Fibroblast of skin of right biceps (primary cell): ENCODE data around the gene SLC7A1.
A peak's percentile ranks its signal among the peaks of the same experiment; 100 is the strongest.

Source experiments
- DNase-seq: peaks from one replicate; pipeline ENCODE4 v3.0.0-alpha.2; 2013

The SLC7A1 gene

GRCh38 chr13:29582171-29582570 lies 13.3 kb downstream of the SLC7A1 start:
- no peak for DNase-seq

DNA sequence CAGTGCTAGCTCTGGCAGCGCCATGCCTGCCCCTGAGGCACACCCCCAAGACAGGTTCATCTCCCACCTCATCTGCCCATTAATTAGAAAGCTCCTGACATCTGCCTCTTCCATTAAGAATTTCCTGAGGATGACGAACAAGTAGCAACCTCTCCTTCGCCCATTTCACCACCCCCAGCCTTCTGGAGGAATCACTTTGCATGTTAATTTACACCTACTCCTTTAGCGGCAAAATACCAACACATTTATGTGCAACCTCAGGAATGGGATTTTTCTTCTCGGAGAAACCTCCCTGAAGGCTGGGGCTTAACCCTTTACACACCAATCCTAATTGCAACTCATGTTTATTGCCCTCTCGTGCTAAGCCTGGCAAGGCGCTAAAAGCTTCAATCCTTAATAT lies 13.8 kb downstream of the SLC7A1 start:
- peak; percentile 73 for DNase-seq

DNA sequence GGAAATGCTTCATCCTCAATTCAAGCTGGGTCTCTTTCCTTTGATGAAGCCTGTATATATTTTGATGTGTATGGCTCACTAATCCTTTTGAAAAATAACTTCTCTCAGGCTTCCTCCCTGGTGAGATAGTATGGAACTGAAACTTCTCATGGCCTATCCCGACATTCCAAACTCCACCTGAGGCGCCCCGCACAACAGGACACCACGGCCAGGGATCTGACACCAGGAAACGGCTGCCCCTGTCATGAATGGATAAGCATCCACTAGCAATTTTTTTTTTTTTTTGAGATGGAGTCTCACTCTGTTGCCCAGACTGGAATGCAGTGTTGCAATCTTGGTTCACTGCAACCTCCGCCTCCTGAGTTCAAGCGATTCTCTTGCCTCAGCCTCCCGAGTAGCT lies 16.4 kb downstream of the SLC7A1 start:
- no peak for DNase-seq

- no peak for DNase-seq
These were observed 17.0 kb downstream of the SLC7A1 start for GRCh38 chr13:29578300-29579085.

DNA sequence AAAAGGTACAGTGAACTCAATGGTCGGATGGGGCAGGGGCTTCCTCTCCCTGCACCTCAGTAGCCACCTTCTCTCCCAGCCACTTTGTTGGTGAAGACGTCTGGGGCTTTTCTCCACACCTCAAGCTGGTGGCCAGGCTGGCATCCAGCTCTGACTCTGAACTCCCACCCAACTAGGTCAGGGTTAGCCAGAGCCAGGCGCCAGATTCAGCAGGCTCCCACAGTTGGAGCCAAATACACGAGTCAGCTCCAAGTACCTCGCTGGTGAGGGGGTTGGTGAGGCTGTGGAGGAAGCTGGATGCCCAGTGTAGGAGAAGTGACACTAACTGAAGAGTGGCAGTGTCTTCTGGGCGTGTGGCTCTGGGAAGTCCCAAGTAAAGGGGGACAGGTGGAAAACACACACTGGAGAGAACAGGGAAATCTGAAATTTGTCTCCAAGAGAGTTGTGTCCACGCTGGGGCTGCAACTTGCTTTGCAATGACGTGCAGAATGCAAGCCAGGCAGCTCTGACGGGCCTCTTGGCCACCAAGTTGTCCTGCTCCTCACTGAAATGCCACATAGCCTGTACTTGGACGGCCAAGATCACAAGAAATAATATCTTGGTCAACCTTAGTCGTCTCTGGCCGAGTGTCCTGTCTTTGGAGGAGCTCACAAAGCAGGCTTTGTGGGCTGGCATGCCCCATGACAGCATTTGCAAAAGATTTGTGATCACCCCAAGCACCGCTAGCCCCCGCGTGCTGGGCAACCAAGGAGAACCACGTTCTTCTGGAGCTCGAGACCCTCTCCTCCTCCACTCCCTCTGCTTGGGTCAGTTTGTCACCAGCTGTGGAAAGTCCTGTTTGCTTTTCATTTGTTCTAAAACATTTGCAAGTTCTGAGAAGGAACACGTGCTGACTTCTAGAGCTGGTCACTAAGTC lies 18.1 kb downstream of the SLC7A1 start:
- DNase-seq = peak; percentile 46

GRCh38 chr13:29576581-29576980 lies 18.9 kb downstream of the SLC7A1 start:
- no peak for DNase-seq

DNA sequence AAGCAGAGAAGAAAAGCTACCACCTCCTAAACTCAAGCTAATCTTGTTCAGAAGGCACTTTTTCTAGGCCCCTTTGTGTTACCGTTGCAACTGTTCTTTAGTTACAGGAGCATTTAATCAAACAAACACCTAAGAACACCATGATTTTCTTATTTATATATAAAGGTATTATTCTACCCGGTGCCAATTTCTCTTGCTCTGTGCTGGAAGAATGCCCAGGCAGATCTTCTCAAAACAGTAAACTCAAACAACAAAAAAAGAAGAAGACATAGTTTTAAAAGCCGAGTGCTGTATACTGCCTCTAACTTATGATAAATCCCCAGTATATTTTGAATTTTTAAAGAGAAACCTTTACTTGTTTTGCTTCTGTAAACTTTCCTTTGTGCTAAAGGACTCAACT lies 20.4 kb downstream of the SLC7A1 start:
- DNase-seq = no peak

DNA sequence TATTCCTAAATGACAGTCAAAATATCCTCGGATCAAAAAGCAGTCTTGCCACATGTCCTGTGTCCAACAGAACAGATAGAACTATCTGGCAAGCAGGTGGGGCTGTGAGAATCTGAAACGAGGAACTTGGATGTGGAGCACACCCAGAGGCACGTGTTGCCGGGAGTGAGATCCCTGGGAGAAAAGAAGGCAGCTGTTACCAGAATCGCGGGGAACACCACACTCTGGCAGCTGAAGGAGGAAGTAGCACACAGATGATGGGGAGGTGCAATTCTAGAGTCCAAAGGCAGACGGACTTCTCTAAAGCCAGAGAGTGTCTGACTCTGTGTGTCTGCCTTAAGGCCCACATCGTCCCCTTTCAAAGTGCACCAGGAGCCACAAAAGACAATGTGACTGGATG lies 22.3 kb downstream of the SLC7A1 start:
- peak; percentile 31 for DNase-seq

- DNase-seq = no peak
These were observed 22.9 kb downstream of the SLC7A1 start for GRCh38 chr13:29572575-29572974.

GRCh38 chr13:29571876-29572570 lies 23.5 kb downstream of the SLC7A1 start:
- DNase-seq = no peak

DNA sequence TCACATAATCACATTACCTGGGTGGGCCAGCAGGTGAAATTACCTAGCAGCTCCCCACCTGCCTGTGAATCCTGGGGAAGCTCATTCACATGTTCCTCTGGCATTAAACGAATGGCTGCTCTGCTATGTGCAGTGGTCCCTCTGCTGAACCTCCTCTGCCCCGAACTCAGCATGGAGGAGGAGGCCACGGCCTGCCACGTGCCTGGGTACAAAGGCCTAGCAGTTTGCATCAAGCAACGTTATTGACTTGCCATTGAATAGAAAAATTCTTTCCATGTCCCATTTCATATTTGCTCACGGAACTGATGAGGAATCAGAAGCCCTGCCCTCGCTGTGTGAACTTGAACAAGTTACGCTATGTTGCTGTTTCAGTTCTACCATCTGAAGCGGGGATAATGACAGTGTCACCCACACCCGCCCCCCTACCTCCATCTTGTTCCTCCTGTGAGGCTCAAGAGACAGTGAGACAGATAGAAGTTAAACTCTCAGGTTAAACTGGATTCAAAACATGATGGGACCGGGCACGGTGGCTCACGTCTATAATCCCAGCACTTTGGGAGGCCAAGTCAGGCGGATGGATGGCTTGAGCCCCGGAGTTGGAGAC lies 25.3 kb downstream of the SLC7A1 start:
- no peak for DNase-seq

GRCh38 chr13:29569253-29570050 lies 26.0 kb downstream of the SLC7A1 start:
- DNase-seq = no peak

DNA sequence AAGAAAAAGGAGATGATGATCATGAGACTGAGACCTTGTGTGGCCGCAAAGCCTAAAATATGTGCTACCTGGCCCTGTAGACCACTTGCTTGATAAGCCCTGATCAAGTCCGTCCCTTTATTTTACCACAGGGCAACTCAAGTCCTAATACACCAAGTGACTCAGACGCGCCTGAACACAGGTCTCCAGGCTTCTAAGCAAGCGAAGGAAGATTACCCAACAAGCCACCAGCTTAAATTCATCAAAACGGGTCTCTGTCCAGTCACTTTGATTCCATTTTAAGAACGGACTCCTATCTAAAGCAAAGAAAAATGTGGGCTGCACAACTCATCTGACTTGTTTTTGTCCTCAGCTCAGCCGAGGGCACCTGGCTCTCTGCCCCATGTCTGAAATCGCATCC lies 26.8 kb downstream of the SLC7A1 start:
- DNase-seq = no peak

- no peak for DNase-seq
These were observed 28.1 kb downstream of the SLC7A1 start for GRCh38 chr13:29567411-29567810.

DNA sequence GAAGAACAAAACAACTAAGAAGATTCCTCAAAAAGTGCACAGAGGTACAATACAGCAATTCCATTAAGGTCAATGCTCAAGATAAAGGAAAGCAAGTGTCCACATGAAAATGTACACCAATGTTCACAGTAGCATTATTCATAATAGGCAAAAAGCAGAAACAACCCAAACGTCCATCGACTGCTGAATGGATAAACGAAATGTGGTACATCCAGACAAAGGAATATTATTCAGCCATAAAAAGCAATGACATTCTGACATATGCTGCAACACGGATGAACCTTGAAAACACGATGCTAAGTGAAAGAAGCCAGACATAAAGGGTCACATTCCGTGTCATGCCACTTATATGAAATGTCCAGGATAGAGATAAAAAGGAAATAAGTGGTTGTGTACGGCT lies 29.3 kb downstream of the SLC7A1 start:
- no peak for DNase-seq

GRCh38 chr13:29564818-29565217 lies 30.7 kb downstream of the SLC7A1 start:
- DNase-seq = no peak

DNA sequence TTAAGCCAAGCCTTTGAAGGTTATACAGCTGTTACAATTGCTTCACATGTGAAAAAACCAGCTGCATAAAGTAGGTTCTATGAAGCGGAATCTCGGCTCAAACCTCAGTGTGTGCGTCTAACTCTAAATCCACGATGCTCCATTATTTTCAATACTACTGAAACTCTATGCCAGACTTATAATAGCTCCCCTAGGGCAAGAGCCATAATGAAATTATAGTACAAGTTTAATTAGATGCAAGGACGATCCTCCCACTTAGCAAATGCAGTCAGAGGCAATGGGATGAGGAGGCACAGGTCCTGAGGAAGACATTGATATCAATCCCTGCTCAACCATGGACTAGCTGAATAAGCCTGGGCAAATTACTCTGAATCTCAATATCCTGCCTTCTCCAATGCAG lies 31.1 kb downstream of the SLC7A1 start:
- DNase-seq = no peak

GRCh38 chr13:29563941-29564340 lies 31.5 kb downstream of the SLC7A1 start:
- DNase-seq = no peak

- peak; percentile 54 for DNase-seq
These were observed 32.6 kb downstream of the SLC7A1 start for GRCh38 chr13:29562786-29563438.

DNA sequence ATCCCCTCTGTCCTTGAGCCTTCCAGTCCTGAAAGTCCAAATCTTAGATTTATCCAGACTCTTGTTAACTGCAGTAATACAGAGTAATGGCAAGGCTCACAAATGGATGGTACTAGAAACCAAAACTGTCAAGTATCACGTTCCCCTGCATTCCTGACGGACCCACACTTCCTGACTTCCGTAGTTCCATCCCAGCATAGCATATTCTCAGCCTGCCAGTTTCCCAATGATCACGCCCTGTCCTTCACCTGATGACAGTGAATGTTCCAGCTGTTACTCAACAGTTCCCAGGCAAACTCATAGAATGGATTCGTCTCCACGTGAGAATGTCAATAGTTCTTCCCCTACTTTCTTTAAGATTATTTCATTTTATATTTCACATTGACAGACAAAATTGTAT lies 33.6 kb downstream of the SLC7A1 start:
- DNase-seq = peak; percentile 39

- peak; percentile 70 for DNase-seq
These were observed 38.7 kb downstream of the SLC7A1 start for GRCh38 chr13:29556742-29557141.

GRCh38 chr13:29551214-29551613 lies 44.3 kb downstream of the SLC7A1 start:
- no peak for DNase-seq
